ENCODE data around the gene RPL38. TPM values are rescaled to one million over a fixed set of nuclear protein-coding genes. Genes with fewer than 3 reads are reported as not detected.

The RPL38 gene
- total RNA-seq, 4 donors from 2014 or later, result 565 to 1,273 (median 679) TPM

DNA sequence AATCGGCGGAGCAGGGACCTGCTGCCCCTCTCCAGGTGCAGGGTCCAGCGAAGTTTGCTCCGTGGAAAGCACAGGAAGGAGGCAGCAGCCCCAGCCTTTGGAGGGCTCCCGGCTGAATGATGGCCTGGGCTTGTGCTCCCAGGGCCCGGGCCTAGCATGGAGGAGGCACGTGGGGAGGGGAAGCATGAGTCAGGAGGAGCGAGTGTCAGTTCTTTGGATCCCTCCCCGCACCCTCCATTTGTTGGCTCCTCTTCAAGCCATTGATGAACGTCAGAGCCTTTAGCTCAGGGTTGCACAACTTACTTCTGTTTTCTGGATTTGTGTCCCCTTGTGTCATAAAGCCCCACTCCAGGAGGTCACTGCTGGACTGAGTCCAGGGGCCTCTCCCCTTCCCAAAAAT is 35.7 kb downstream of the RPL38 start:
- Histone ChIP-seq H3K4me3 (no peak overlapping the region), H3K27me3 (no peaks in the 10 kb centered on the region), H3K9me3 (no peaks in the 10 kb centered on the region), H3K27ac (no peak overlapping the region), H3K4me1 (peaks cover 7% of the 10 kb centered on the region), H3K36me3 (no peaks in the 10 kb centered on the region)
- WGBS, result 58% methylated on average over 10 of the region's 10 CpGs
- DNase-seq (ENCODE audit: low spot score in 2 of 2), result no peak
- TF ChIP-seq POLR2A (IDR thresholded peaks at IDR 0.05) (no peak), EP300 (IDR thresholded peaks at IDR 0.05) (no peak), POLR2AphosphoS5 (IDR thresholded peaks at IDR 0.05) (no peak), CTCF (IDR thresholded peaks at IDR 0.05) (no peak)

GRCh38 chr17:74240618-74241205 is 37.2 kb downstream of the RPL38 start:
- no peaks in the 10 kb centered on the region for H3K27me3 ChIP-seq
- peaks cover 11% of the 10 kb centered on the region for H3K4me1 ChIP-seq
- 50% methylated on average over 11 of the region's 11 CpGs for WGBS
- TF ChIP-seq CTCF (IDR thresholded peaks at IDR 0.05) (no peak), POLR2AphosphoS5 (IDR thresholded peaks at IDR 0.05) (no peak), EP300 (IDR thresholded peaks at IDR 0.05) (no peak), POLR2A (IDR thresholded peaks at IDR 0.05) (no peak)
- no peaks in the 10 kb centered on the region for H3K36me3 ChIP-seq
- no peaks in the 10 kb centered on the region for H3K9me3 ChIP-seq
- no peak for DNase-seq (ENCODE audit: low spot score in 2 of 2)
- no peak overlapping the region for H3K4me3 ChIP-seq
- no peak overlapping the region for H3K27ac ChIP-seq

GRCh38 chr17:74241431-74241830 is 38.0 kb downstream of the RPL38 start:
- TF ChIP-seq POLR2AphosphoS5 (IDR thresholded peaks at IDR 0.05) (no peak), EP300 (IDR thresholded peaks at IDR 0.05) (no peak), CTCF (IDR thresholded peaks at IDR 0.05) (no peak), POLR2A (IDR thresholded peaks at IDR 0.05) (no peak)
- no peaks in the 10 kb centered on the region for H3K36me3 ChIP-seq
- H3K27ac ChIP-seq, result no peak overlapping the region
- 48% methylated on average over 10 of the region's 10 CpGs for WGBS
- H3K27me3 ChIP-seq, result no peaks in the 10 kb centered on the region
- no peak for DNase-seq (ENCODE audit: low spot score in 2 of 2)
- peaks cover 11% of the 10 kb centered on the region for H3K4me1 ChIP-seq
- H3K4me3 ChIP-seq, result no peak overlapping the region
- no peaks in the 10 kb centered on the region for H3K9me3 ChIP-seq

GRCh38 chr17:74241847-74242246 is 38.4 kb downstream of the RPL38 start:
- H3K27ac ChIP-seq, result no peak overlapping the region
- no peaks in the 10 kb centered on the region for H3K36me3 ChIP-seq
- TF ChIP-seq POLR2A (IDR thresholded peaks at IDR 0.05), result no peak
- H3K4me3 ChIP-seq, result no peak overlapping the region
- WGBS, result no CpG with 5 or more reads among the region's 2 CpGs
- no peak for DNase-seq (ENCODE audit: low spot score in 2 of 2)
- H3K4me1 ChIP-seq, result peaks cover 11% of the 10 kb centered on the region
- no peaks in the 10 kb centered on the region for H3K27me3 ChIP-seq
- no peaks in the 10 kb centered on the region for H3K9me3 ChIP-seq

DNA sequence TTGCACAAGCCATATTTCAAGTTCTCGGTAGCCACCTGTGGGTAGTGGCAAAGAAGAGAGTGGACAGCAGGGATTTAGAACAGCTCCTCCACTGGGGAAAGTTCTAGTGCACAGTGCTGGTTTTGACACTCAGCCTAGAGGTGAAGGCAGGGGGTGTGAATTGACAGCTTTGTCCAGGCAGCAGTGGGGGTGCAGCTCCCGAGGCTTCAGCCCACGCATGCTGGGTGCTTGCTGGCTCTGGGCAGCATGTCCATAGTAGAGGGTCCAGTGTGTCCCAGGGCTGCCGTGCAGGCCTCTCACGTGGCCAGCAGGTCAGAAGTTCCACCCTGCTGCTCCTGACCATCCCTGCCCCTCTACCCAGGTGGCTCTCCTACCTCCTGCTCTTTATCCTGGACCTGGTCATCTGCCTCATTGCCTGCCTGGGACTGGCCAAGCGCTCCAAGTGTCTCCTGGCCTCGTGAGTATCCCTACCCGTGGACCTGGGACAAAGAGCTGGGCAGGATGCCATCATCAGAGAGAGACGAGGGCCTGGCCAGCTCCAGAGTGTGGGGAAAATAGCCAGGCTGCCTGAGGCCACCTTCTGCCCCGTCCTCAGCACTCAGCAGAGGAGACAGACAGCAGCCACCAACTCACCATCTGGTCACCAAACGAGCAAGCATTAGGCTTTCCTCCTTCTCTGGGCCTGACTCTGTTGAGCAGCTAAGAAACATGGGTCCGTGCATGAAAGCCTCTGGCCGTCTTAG is 39.7 kb downstream of the RPL38 start:
- Histone ChIP-seq H3K27me3 (no peaks in the 10 kb centered on the region), H3K27ac (no peak overlapping the region), H3K36me3 (no peaks in the 10 kb centered on the region), H3K4me1 (peaks cover 11% of the 10 kb centered on the region), H3K9me3 (no peaks in the 10 kb centered on the region), H3K4me3 (no peak overlapping the region)
- no peak for TF ChIP-seq CTCF (IDR thresholded peaks at IDR 0.05)
- 80% methylated on average over 8 of the region's 13 CpGs for WGBS
- DNase-seq (ENCODE audit: low spot score in 2 of 2), result no peak

Measured in suprapubic skin (tissue), 4 donors.